CD4-positive, CD25-positive, alpha-beta regulatory T cell (primary cell): ENCODE results near the gene CTDSP2. TPM values are rescaled to one million over a fixed set of nuclear protein-coding genes. Genes with fewer than 3 reads are reported as not detected.
"Not testable (repeated sequence)": the region's sequence is repeated elsewhere in the genome, so short reads cannot be mapped to it uniquely, and the experiment has no call there.

Source experiments
- ATAC-seq, 2 donors: fragments of 150-1000 bp; cut with Tn5 transposase; one replicate each; pipeline ENCODE4 v1.10.0; 2021; ENCODE audit warnings: low read depth in 2 of 2, moderate number of reproducible peaks in 2 of 2, moderate library complexity in 1 of 2
- DNase-seq, 3 donors: peaks; one replicate each; pipeline versions ENCODE4 v3.0.0 to v3.0.0-alpha.2; 2012 to 2022; ENCODE audit warnings: mixed read lengths in 1 of 3
- H3K27ac ChIP-seq: one replicate; pipeline ENCODE4 v1.7.0; 2013; ENCODE audit warnings: mild to moderate bottlenecking, low read length; ENCODE audit not compliant: insufficient read depth, poor library complexity, severe bottlenecking
- H3K27me3 ChIP-seq: one replicate; pipeline ENCODE4 v1.7.0; 2013; ENCODE audit warnings: low read length; ENCODE audit not compliant: control insufficient read depth, insufficient read depth
- H3K36me3 ChIP-seq: one replicate; pipeline ENCODE4 v1.7.0; 2013; ENCODE audit warnings: mild to moderate bottlenecking, low read length, moderate library complexity; ENCODE audit not compliant: control insufficient read depth, insufficient read depth
- H3K4me1 ChIP-seq: 2 replicates; pipeline ENCODE4 v1.7.0; 2013; ENCODE audit warnings: mild to moderate bottlenecking, low read length; ENCODE audit not compliant: insufficient read depth, control insufficient read depth, poor library complexity, severe bottlenecking
- H3K4me3 ChIP-seq: one replicate; pipeline ENCODE4 v1.7.0; 2013; ENCODE audit warnings: low read depth, mild to moderate bottlenecking, low read length, moderate library complexity
- H3K9me3 ChIP-seq, 2 experiments: 1 replicate in 1 of 2; 2 replicates in 1 of 2; pipeline ENCODE4 v1.7.0; 2013; ENCODE audit warnings: low read length in 2 of 2, mild to moderate bottlenecking in 1 of 2, moderate library complexity in 1 of 2; ENCODE audit not compliant: control insufficient read depth in 2 of 2
- H3K27ac Mint-ChIP-seq, 3 donors: one replicate each; pipeline ENCODE4 v1.8.0; 2020 to 2022; ENCODE audit warnings: mild to moderate bottlenecking in 3 of 3, mixed read lengths in 3 of 3, moderate library complexity in 2 of 3
- H3K27me3 Mint-ChIP-seq: one replicate; pipeline ENCODE4 v1.8.0; 2022; ENCODE audit warnings: mild to moderate bottlenecking, mixed read lengths
- H3K36me3 Mint-ChIP-seq: one replicate; pipeline ENCODE4 v1.8.0; 2020; ENCODE audit warnings: mixed read lengths
- H3K4me1 Mint-ChIP-seq, 4 donors: one replicate each; pipeline ENCODE4 v1.8.0; 2020 to 2022; ENCODE audit warnings: mixed read lengths in 4 of 4, mild to moderate bottlenecking in 1 of 4
- H3K4me3 Mint-ChIP-seq, 4 donors: one replicate each; pipeline ENCODE4 v1.8.0; 2020 to 2022; ENCODE audit warnings: mild to moderate bottlenecking in 4 of 4, mixed read lengths in 4 of 4, moderate library complexity in 3 of 4
- H3K9me3 Mint-ChIP-seq, 7 donors: one replicate each; pipeline ENCODE4 v1.8.0; 2020 to 2022; ENCODE audit warnings: mixed read lengths in 7 of 7, mild to moderate bottlenecking in 3 of 7, moderate library complexity in 2 of 7
- polyA plus RNA-seq, 4 donors: library from polyadenylated mRNA; unstranded; fragments of 300-500 nt; fragmentation: Illumina TruSeq; gene quantifications; one replicate each; pipeline ENCODE4 v1.2.3, GENCODE V29; 2021
- total RNA-seq: library from RNA; stranded (reverse); gene quantifications from one replicate; pipeline ENCODE4 v1.2.3, GENCODE V29; 2022

Gene CTDSP2
- total and polyA plus RNA-seq, 5 donors from 2014 or later = 45.7 to 121 (median 52.6) TPM

GRCh38 chr12:57886542-57886941 lies 40.0 kb upstream of the CTDSP2 start:
- DNase-seq = no peak
- H3K36me3 ChIP-seq = no peaks in the 10 kb centered on the region
- peak overlapping the region in 2 of 3 donors; percentile 18 to 78 for H3K27ac Mint-ChIP-seq
- peaks cover 10% of the 10 kb centered on the region for H3K4me1 ChIP-seq
- H3K9me3 ChIP-seq = peaks cover 0 to 10% of the 10 kb centered on the region in 2 experiments
- peaks cover 0 to 8% (median 0%) of the 10 kb centered on the region in 7 donors for H3K9me3 Mint-ChIP-seq
- no peak overlapping the region for H3K27ac ChIP-seq
- ATAC-seq = no peak
- H3K27me3 ChIP-seq = peaks cover 3% of the 10 kb centered on the region
- peaks cover 2 to 17% (median 6%) of the 10 kb centered on the region in 4 donors for H3K4me1 Mint-ChIP-seq
- H3K4me3 Mint-ChIP-seq = no peak overlapping the region
- H3K36me3 Mint-ChIP-seq = peaks cover 8% of the 10 kb centered on the region
- H3K4me3 ChIP-seq = no peak overlapping the region
- peaks cover 17% of the 10 kb centered on the region for H3K27me3 Mint-ChIP-seq

- peaks cover 0 to 8% (median 0%) of the 10 kb centered on the region in 7 donors for H3K9me3 Mint-ChIP-seq
- H3K4me3 ChIP-seq = no peak overlapping the region
- H3K27me3 Mint-ChIP-seq = peaks cover 11% of the 10 kb centered on the region
- DNase-seq = no peak
- no peak overlapping the region for H3K27ac Mint-ChIP-seq
- H3K4me1 ChIP-seq = peaks cover 10% of the 10 kb centered on the region
- peaks cover 8% of the 10 kb centered on the region for H3K36me3 Mint-ChIP-seq
- H3K9me3 ChIP-seq = peaks cover 0 to 10% of the 10 kb centered on the region in 2 experiments
- H3K4me1 Mint-ChIP-seq = peaks cover 2 to 13% (median 6%) of the 10 kb centered on the region in 4 donors
- H3K27me3 ChIP-seq = peaks cover 3% of the 10 kb centered on the region
- no peaks in the 10 kb centered on the region for H3K36me3 ChIP-seq
- no peak overlapping the region for H3K4me3 Mint-ChIP-seq
- ATAC-seq = no peak
- H3K27ac ChIP-seq = no peak overlapping the region
Measured at GRCh38 chr12:57885207-57885606, 38.7 kb upstream of the CTDSP2 start.

GRCh38 chr12:57883700-57884099 lies 37.2 kb upstream of the CTDSP2 start:
- Histone ChIP-seq H3K9me3 (peaks cover 0 to 10% of the 10 kb centered on the region in 2 experiments), H3K27me3 (peaks cover 5% of the 10 kb centered on the region), H3K36me3 (no peaks in the 10 kb centered on the region), H3K27ac (no peak overlapping the region), H3K4me3 (no peak overlapping the region), H3K4me1 (peaks cover 7% of the 10 kb centered on the region)
- DNase-seq (no peak), ATAC-seq (no peak)
- peaks cover 8% of the 10 kb centered on the region for H3K36me3 Mint-ChIP-seq
- peaks cover 11% of the 10 kb centered on the region for H3K27me3 Mint-ChIP-seq
- H3K4me3 Mint-ChIP-seq = peak overlapping the region in 1 of 4 donors; percentile 8
- no peak overlapping the region for H3K27ac Mint-ChIP-seq
- H3K4me1 Mint-ChIP-seq = peaks cover 2 to 8% (median 6%) of the 10 kb centered on the region in 4 donors
- H3K9me3 Mint-ChIP-seq = peaks cover 0 to 8% (median 0%) of the 10 kb centered on the region in 7 donors

- Histone ChIP-seq H3K36me3 (no peaks in the 10 kb centered on the region), H3K9me3 (peaks cover 0 to 10% of the 10 kb centered on the region in 2 experiments), H3K4me1 (peaks cover under 1% of the 10 kb centered on the region), H3K4me3 (no peak overlapping the region), H3K27me3 (peaks cover 5% of the 10 kb centered on the region), H3K27ac (no peak overlapping the region)
- H3K9me3 Mint-ChIP-seq = peaks cover 0 to 8% (median 0%) of the 10 kb centered on the region in 7 donors
- DNase-seq (no peak), ATAC-seq (no peak)
- H3K27me3 Mint-ChIP-seq = peaks cover 11% of the 10 kb centered on the region
- H3K4me3 Mint-ChIP-seq = no peak overlapping the region
- H3K36me3 Mint-ChIP-seq = peaks cover 8% of the 10 kb centered on the region
- H3K4me1 Mint-ChIP-seq = peaks cover 2 to 8% (median 4%) of the 10 kb centered on the region in 4 donors
- no peak overlapping the region for H3K27ac Mint-ChIP-seq
Measured at GRCh38 chr12:57883057-57883456, 36.5 kb upstream of the CTDSP2 start.

- Mint-ChIP-seq H3K9me3 (peaks cover 0 to 8% (median 0%) of the 10 kb centered on the region in 7 donors), H3K4me3 (no peak overlapping the region), H3K27me3 (peaks cover 14% of the 10 kb centered on the region), H3K27ac (no peak overlapping the region), H3K4me1 (peaks cover 0 to 5% (median 4%) of the 10 kb centered on the region in 4 donors), H3K36me3 (peaks cover 8% of the 10 kb centered on the region)
- Histone ChIP-seq H3K4me3 (no peak overlapping the region), H3K27ac (no peak overlapping the region), H3K4me1 (no peaks in the 10 kb centered on the region), H3K27me3 (peaks cover 5% of the 10 kb centered on the region), H3K9me3 (peaks cover 0 to 10% of the 10 kb centered on the region in 2 experiments), H3K36me3 (no peaks in the 10 kb centered on the region)
- ATAC-seq = no peak
- no peak for DNase-seq
Measured at GRCh38 chr12:57882575-57882974, 36.0 kb upstream of the CTDSP2 start.

- DNase-seq = no peak
- peaks cover 0 to under 1% (median 0%) of the 10 kb centered on the region in 4 donors for H3K4me1 Mint-ChIP-seq
- H3K27me3 ChIP-seq = peaks cover 5% of the 10 kb centered on the region
- H3K9me3 Mint-ChIP-seq = peaks cover 0 to 8% (median 0%) of the 10 kb centered on the region in 7 donors
- no peak overlapping the region for H3K27ac ChIP-seq
- no peak for ATAC-seq
- H3K27me3 Mint-ChIP-seq = peaks cover 23% of the 10 kb centered on the region
- H3K4me3 ChIP-seq = no peak overlapping the region
- no peak overlapping the region for H3K4me3 Mint-ChIP-seq
- peaks cover 8% of the 10 kb centered on the region for H3K36me3 Mint-ChIP-seq
- H3K4me1 ChIP-seq = no peaks in the 10 kb centered on the region
- no peaks in the 10 kb centered on the region for H3K36me3 ChIP-seq
- H3K9me3 ChIP-seq = peaks cover 0 to 10% of the 10 kb centered on the region in 2 experiments
- peak overlapping the region in 1 of 3 donors; percentile 58 for H3K27ac Mint-ChIP-seq
Measured at GRCh38 chr12:57881475-57881874, 34.9 kb upstream of the CTDSP2 start.

GRCh38 chr12:57881035-57881434 lies 34.5 kb upstream of the CTDSP2 start:
- peaks cover 23% of the 10 kb centered on the region for H3K27me3 Mint-ChIP-seq
- DNase-seq, H3K27ac ChIP-seq, H3K4me3 Mint-ChIP-seq, H3K4me3 ChIP-seq, H3K27ac Mint-ChIP-seq, ATAC-seq, H3K36me3 Mint-ChIP-seq, H3K36me3 ChIP-seq, H3K4me1 ChIP-seq, H3K9me3 Mint-ChIP-seq, H3K27me3 ChIP-seq, H3K4me1 Mint-ChIP-seq: not testable (repeated sequence)
- H3K9me3 ChIP-seq = peaks cover 0 to 10% of the 10 kb centered on the region in 2 experiments

GRCh38 chr12:57877876-57878275 lies 31.3 kb upstream of the CTDSP2 start:
- Mint-ChIP-seq H3K27me3 (peaks cover 32% of the 10 kb centered on the region), H3K9me3 (peaks cover 0 to 6% (median 0%) of the 10 kb centered on the region in 7 donors), H3K36me3 (peaks cover 3% of the 10 kb centered on the region), H3K4me3 (no peak overlapping the region), H3K27ac (no peak overlapping the region), H3K4me1 (no peaks in the 10 kb centered on the region)
- Histone ChIP-seq H3K36me3 (no peaks in the 10 kb centered on the region), H3K4me1 (no peaks in the 10 kb centered on the region), H3K9me3 (no peaks in the 10 kb centered on the region), H3K27me3 (peaks cover 3% of the 10 kb centered on the region), H3K4me3 (no peak overlapping the region), H3K27ac (no peak overlapping the region)
- ATAC-seq = no peak
- no peak for DNase-seq
